Choroid plexus epithelial cell (primary cell): Measurements from ENCODE around the gene SAMD11.

Experiments
- DNase-seq: peaks from one replicate; pipeline ENCODE4 v3.0.0-alpha.2; 2010; ENCODE audit warnings: low read depth
- H3K4me3 ChIP-seq: 2 replicates; pipeline ENCODE4 v1.5.1; 2011; ENCODE audit warnings: low read depth, mild to moderate bottlenecking, control low read depth, low read length, moderate library complexity
- CTCF ChIP-seq: conservative IDR thresholded peaks from 2 replicates; pipeline ENCODE4 v1.5.1; 2011; ENCODE audit warnings: low read depth, mild to moderate bottlenecking, control low read depth, inconsistent platforms, low read length, moderate library complexity

SAMD11 gene

GRCh38 chr1:966135-966703 lies 42.5 kb downstream of the SAMD11 start, which contains the start of gene PLEKHN1:
Gene PLEKHN1, plus strand, starts transcription at chr1:966482. Its CDS starts 50 bp downstream, at chr1:966532.
- no peak for DNase-seq
- TF ChIP-seq CTCF, result no peak
- peak within 1 kb of the TSS; percentile 74 for H3K4me3 ChIP-seq

- no peak for TF ChIP-seq CTCF
- DNase-seq, result peak; percentile 44
- peak overlapping the region; percentile 74 for H3K4me3 ChIP-seq
These were observed 43.1 kb downstream of the SAMD11 start for GRCh38 chr1:966704-967300.

- no peak for TF ChIP-seq CTCF
- H3K4me3 ChIP-seq, result no peak overlapping the region
These were observed 44.0 kb downstream of the SAMD11 start for GRCh38 chr1:967466-968343.

GRCh38 chr1:969260-969855 lies 45.6 kb downstream of the SAMD11 start:
- DNase-seq, result no peak
- no peak overlapping the region for H3K4me3 ChIP-seq
- no peak for TF ChIP-seq CTCF

More at GRCh38 chr1:967466-968343, 44.0 kb downstream of the SAMD11 start:
- no peak for DNase-seq

- H3K4me3 ChIP-seq, result no peak overlapping the region
- no peak for TF ChIP-seq CTCF
- DNase-seq, result no peak
These were observed 46.7 kb downstream of the SAMD11 start for GRCh38 chr1:970242-970972.

GRCh38 chr1:970973-971730 lies 47.4 kb downstream of the SAMD11 start:
- H3K4me3 ChIP-seq, result no peak overlapping the region
- no peak for TF ChIP-seq CTCF
- no peak for DNase-seq
